ENCODE data around the gene RNF20.

The RNF20 gene

DNA sequence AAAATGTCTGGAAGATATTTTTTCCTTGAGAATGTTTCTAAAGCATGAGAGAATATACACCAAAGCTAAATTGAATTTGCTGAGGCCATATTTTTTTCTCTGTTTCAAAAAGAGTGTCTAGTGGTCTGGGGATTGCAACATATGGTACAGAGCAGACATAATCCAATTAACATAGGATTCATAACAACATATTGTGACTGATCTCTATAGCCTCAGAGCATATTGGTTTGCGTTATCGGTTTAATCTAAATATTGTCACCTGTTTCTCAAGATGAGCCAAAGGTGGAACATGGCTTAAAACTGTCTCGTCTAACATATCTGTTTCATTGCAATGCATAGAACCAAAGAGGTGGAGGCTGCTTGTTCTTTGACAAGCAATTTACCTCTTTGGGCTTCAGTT is 57.2 kb downstream of the RNF20 start:
- Histone ChIP-seq H3K36me3 (ENCODE audit: control insufficient read depth in 2 of 2, insufficient read depth in 1 of 2, low read length in 2 of 2) (no peaks in the 10 kb centered on the region), H3K9me3 (ENCODE audit: control insufficient read depth, insufficient read depth, low read depth, low read length) (no peaks in the 10 kb centered on the region), H3K4me3 (ENCODE audit: low read depth, low read length) (no peak overlapping the region), H3K27ac (ENCODE audit: extremely low read depth, low read depth, low read length) (no peak overlapping the region), H3K4me1 (ENCODE audit: control insufficient read depth, insufficient read depth, low read length) (no peaks in the 10 kb centered on the region)
- POLR2A ChIA-PET, result no interaction called here
- no peak for TF ChIP-seq ZNF341 (tag by site-specific recombination; IDR thresholded peaks at IDR 0.05; ENCODE audit: low read depth)
- no peak for TF ChIP-seq ZNF596 (tag by site-specific recombination; IDR thresholded peaks at IDR 0.05)
- no peak for TF ChIP-seq ZNF112 (tag by site-specific recombination; IDR thresholded peaks at IDR 0.05)
- no peak for TF ChIP-seq ZNF366 (tag by site-specific recombination; conservative IDR thresholded peaks at IDR 0.05)
- TF ChIP-seq, protein P1, sequence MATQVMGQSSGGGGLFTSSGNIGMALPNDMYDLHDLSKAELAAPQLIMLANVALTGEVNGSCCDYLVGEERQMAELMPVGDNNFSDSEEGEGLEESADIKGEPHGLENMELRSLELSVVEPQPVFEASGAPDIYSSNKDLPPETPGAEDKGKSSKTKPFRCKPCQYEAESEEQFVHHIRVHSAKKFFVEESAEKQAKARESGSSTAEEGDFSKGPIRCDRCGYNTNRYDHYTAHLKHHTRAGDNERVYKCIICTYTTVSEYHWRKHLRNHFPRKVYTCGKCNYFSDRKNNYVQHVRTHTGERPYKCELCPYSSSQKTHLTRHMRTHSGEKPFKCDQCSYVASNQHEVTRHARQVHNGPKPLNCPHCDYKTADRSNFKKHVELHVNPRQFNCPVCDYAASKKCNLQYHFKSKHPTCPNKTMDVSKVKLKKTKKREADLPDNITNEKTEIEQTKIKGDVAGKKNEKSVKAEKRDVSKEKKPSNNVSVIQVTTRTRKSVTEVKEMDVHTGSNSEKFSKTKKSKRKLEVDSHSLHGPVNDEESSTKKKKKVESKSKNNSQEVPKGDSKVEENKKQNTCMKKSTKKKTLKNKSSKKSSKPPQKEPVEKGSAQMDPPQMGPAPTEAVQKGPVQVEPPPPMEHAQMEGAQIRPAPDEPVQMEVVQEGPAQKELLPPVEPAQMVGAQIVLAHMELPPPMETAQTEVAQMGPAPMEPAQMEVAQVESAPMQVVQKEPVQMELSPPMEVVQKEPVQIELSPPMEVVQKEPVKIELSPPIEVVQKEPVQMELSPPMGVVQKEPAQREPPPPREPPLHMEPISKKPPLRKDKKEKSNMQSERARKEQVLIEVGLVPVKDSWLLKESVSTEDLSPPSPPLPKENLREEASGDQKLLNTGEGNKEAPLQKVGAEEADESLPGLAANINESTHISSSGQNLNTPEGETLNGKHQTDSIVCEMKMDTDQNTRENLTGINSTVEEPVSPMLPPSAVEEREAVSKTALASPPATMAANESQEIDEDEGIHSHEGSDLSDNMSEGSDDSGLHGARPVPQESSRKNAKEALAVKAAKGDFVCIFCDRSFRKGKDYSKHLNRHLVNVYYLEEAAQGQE (tag by site-specific recombination; IDR thresholded peaks at IDR 0.05), result no peak
- TF ChIP-seq ZNF416 (tag by site-specific recombination; IDR thresholded peaks at IDR 0.05), result no peak
- CTCF ChIA-PET, result interaction anchor here (1.0 to 2.0 kb wide), 2 partner anchors 11 to 24 kb away, joined by 5 to 6 read pairs; no protein-coding TSS in a partner anchor

DNA sequence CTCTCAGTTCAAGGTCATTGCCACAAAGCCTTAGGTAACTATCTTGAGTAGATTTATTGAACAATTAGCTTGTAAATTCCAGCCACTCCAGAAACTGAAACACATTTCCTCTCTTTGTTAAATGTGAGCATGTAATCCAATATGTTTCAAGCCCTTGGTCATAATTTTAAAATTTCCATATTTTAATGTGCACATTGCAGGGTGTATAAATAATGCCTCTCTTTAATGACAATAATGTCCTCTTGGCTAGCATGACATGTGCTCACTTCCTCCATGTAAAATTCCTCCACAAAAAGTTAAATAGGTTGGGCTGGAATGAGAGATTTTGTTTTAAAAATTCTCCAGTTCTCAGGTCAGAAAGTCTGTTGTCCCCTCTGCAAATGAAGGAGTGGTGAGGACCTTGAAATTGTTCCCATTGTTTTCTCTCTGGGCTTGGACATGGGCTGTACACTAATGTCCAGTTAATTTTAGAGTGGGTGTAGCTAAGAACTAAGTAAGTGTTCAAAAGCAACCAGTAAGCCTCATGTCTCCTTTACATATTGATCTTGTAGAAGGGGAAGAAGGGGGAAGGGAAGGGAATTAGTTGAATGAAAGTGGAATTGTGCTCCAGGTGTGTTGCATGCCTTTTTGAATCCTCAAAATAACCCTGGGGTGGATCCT is 58.3 kb downstream of the RNF20 start:
- Histone ChIP-seq H3K27ac (ENCODE audit: extremely low read depth, low read depth, low read length) (no peak overlapping the region), H3K4me3 (ENCODE audit: low read depth, low read length) (no peak overlapping the region), H3K36me3 (ENCODE audit: control insufficient read depth in 2 of 2, insufficient read depth in 1 of 2, low read length in 2 of 2) (no peaks in the 10 kb centered on the region), H3K9me3 (ENCODE audit: control insufficient read depth, insufficient read depth, low read depth, low read length) (no peaks in the 10 kb centered on the region), H3K4me1 (ENCODE audit: control insufficient read depth, insufficient read depth, low read length) (no peaks in the 10 kb centered on the region)
- POLR2A ChIA-PET, result no interaction called here
- CTCF ChIA-PET, result interaction anchor here (1.4 to 2.0 kb wide), 2 partner anchors 10 to 146 kb away, joined by 3 to 6 read pairs; no protein-coding TSS in a partner anchor
- TF ChIP-seq ZNF221 (tag by site-specific recombination; IDR thresholded peaks at IDR 0.05; ENCODE audit: borderline replicate concordance) (no peak), ZNF596 (tag by site-specific recombination; IDR thresholded peaks at IDR 0.05) (no peak), KLF16 (tag by site-specific recombination; IDR thresholded peaks at IDR 0.05) (no peak), ZNF155 (tag by site-specific recombination; IDR thresholded peaks at IDR 0.05) (no peak), ZNF660 (tag by site-specific recombination; IDR thresholded peaks at IDR 0.05) (no peak), ZNF514 (tag by site-specific recombination; IDR thresholded peaks at IDR 0.05) (no peak), ZNF132 (tag by site-specific recombination; IDR thresholded peaks at IDR 0.05; ENCODE audit: borderline replicate concordance) (no peak), ZNF37A (tag by site-specific recombination; IDR thresholded peaks at IDR 0.05) (no peak), ZFHX2 (tag by site-specific recombination; conservative IDR thresholded peaks at IDR 0.05) (no peak), SP2 (tag by site-specific recombination; IDR thresholded peaks at IDR 0.05) (no peak), ZNF2 (tag by site-specific recombination; IDR thresholded peaks at IDR 0.05) (no peak), ZNF521 (tag by site-specific recombination; IDR thresholded peaks at IDR 0.05) (no peak), ZBTB8A (tag by site-specific recombination; IDR thresholded peaks at IDR 0.05) (no peak)
- TF ChIP-seq, protein P2, sequence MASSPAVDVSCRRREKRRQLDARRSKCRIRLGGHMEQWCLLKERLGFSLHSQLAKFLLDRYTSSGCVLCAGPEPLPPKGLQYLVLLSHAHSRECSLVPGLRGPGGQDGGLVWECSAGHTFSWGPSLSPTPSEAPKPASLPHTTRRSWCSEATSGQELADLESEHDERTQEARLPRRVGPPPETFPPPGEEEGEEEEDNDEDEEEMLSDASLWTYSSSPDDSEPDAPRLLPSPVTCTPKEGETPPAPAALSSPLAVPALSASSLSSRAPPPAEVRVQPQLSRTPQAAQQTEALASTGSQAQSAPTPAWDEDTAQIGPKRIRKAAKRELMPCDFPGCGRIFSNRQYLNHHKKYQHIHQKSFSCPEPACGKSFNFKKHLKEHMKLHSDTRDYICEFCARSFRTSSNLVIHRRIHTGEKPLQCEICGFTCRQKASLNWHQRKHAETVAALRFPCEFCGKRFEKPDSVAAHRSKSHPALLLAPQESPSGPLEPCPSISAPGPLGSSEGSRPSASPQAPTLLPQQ (tag by site-specific recombination; IDR thresholded peaks at IDR 0.05), result no peak
- TF ChIP-seq, protein P3, sequence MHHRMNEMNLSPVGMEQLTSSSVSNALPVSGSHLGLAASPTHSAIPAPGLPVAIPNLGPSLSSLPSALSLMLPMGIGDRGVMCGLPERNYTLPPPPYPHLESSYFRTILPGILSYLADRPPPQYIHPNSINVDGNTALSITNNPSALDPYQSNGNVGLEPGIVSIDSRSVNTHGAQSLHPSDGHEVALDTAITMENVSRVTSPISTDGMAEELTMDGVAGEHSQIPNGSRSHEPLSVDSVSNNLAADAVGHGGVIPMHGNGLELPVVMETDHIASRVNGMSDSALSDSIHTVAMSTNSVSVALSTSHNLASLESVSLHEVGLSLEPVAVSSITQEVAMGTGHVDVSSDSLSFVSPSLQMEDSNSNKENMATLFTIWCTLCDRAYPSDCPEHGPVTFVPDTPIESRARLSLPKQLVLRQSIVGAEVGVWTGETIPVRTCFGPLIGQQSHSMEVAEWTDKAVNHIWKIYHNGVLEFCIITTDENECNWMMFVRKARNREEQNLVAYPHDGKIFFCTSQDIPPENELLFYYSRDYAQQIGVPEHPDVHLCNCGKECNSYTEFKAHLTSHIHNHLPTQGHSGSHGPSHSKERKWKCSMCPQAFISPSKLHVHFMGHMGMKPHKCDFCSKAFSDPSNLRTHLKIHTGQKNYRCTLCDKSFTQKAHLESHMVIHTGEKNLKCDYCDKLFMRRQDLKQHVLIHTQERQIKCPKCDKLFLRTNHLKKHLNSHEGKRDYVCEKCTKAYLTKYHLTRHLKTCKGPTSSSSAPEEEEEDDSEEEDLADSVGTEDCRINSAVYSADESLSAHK (tag by site-specific recombination; IDR thresholded peaks at IDR 0.05), result no peak
- TF ChIP-seq, protein P4, sequence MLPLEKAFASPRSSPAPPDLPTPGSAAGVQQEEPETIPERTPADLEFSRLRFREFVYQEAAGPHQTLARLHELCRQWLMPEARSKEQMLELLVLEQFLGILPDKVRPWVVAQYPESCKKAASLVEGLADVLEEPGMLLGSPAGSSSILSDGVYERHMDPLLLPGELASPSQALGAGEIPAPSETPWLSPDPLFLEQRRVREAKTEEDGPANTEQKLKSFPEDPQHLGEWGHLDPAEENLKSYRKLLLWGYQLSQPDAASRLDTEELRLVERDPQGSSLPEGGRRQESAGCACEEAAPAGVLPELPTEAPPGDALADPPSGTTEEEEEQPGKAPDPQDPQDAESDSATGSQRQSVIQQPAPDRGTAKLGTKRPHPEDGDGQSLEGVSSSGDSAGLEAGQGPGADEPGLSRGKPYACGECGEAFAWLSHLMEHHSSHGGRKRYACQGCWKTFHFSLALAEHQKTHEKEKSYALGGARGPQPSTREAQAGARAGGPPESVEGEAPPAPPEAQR (tag by site-specific recombination; IDR thresholded peaks at IDR 0.05), result no peak
- TF ChIP-seq, protein P5, sequence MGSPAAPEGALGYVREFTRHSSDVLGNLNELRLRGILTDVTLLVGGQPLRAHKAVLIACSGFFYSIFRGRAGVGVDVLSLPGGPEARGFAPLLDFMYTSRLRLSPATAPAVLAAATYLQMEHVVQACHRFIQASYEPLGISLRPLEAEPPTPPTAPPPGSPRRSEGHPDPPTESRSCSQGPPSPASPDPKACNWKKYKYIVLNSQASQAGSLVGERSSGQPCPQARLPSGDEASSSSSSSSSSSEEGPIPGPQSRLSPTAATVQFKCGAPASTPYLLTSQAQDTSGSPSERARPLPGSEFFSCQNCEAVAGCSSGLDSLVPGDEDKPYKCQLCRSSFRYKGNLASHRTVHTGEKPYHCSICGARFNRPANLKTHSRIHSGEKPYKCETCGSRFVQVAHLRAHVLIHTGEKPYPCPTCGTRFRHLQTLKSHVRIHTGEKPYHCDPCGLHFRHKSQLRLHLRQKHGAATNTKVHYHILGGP (tag by site-specific recombination; IDR thresholded peaks at IDR 0.05), result no peak

All from HEK293 (cell line).